ENCODE measurements around the gene TYSND1.
"Not testable (repeated sequence)": the region's sequence is repeated elsewhere in the genome, so short reads cannot be mapped to it uniquely, and the experiment has no call there.

Gene TYSND1

DNA sequence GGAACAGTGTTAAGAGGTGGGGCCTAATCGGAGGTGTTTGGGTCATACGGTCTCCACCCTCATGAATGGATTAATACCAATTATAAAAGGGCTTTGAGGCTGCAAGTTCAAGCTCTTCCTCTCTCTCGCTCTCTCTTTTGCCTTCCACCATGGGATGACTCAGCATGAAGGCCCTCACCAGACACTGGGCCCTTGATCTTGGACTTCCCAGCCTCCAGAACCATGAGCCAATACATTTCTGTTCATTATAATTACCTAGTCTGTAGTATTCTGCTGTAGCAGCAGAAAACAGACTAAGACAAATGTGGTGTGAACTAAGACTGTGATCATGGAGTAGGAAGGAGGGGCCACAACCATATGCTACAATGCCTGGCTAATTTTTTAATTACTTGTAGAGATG, 21.6 kb downstream of the TYSND1 start:
- H3K36me3 ChIP-seq (ENCODE audit: control insufficient read depth, insufficient read depth, low read length), result peaks cover 6% of the 10 kb centered on the region
- H3K4me3 ChIP-seq (ENCODE audit: low read length), result no peak overlapping the region
- H3K27ac ChIP-seq (ENCODE audit: low read depth, low read length), result no peak overlapping the region
- H3K9ac ChIP-seq (ENCODE audit: low read length), result no peak overlapping the region
- no peaks in the 10 kb centered on the region for H3K4me1 ChIP-seq (ENCODE audit: control insufficient read depth, insufficient read depth, low read length)
- no peaks in the 10 kb centered on the region for H3K27me3 ChIP-seq (ENCODE audit: control insufficient read depth, insufficient read depth, low read length)

- no peak overlapping the region for H3K27ac ChIP-seq (ENCODE audit: low read depth, low read length)
- H3K27me3 ChIP-seq (ENCODE audit: control insufficient read depth, insufficient read depth, low read length), result no peaks in the 10 kb centered on the region
- H3K9ac ChIP-seq (ENCODE audit: low read length), result no peak overlapping the region
- H3K36me3 ChIP-seq (ENCODE audit: control insufficient read depth, insufficient read depth, low read length), result peaks cover 10% of the 10 kb centered on the region
- no peak overlapping the region for H3K4me3 ChIP-seq (ENCODE audit: low read length)
- H3K4me1 ChIP-seq (ENCODE audit: control insufficient read depth, insufficient read depth, low read length), result no peaks in the 10 kb centered on the region
These were observed 22.1 kb downstream of the TYSND1 start for GRCh38 chr10:70124415-70124814.

- no peaks in the 10 kb centered on the region for H3K27me3 ChIP-seq (ENCODE audit: control insufficient read depth, insufficient read depth, low read length)
- peaks cover 10% of the 10 kb centered on the region for H3K36me3 ChIP-seq (ENCODE audit: control insufficient read depth, insufficient read depth, low read length)
- H3K9ac ChIP-seq (ENCODE audit: low read length), result no peak overlapping the region
- no peaks in the 10 kb centered on the region for H3K4me1 ChIP-seq (ENCODE audit: control insufficient read depth, insufficient read depth, low read length)
- no peak overlapping the region for H3K4me3 ChIP-seq (ENCODE audit: low read length)
- H3K27ac ChIP-seq (ENCODE audit: low read depth, low read length), result no peak overlapping the region
These were observed 22.7 kb downstream of the TYSND1 start for GRCh38 chr10:70123817-70124216.

GRCh38 chr10:70123166-70123565, 23.3 kb downstream of the TYSND1 start:
- not testable (repeated sequence) for H3K4me1 ChIP-seq (ENCODE audit: control insufficient read depth, insufficient read depth, low read length); H3K4me3 ChIP-seq (ENCODE audit: low read length); H3K27me3 ChIP-seq (ENCODE audit: control insufficient read depth, insufficient read depth, low read length); H3K9ac ChIP-seq (ENCODE audit: low read length); H3K27ac ChIP-seq (ENCODE audit: low read depth, low read length)
- peaks cover 10% of the 10 kb centered on the region for H3K36me3 ChIP-seq (ENCODE audit: control insufficient read depth, insufficient read depth, low read length)

DNA sequence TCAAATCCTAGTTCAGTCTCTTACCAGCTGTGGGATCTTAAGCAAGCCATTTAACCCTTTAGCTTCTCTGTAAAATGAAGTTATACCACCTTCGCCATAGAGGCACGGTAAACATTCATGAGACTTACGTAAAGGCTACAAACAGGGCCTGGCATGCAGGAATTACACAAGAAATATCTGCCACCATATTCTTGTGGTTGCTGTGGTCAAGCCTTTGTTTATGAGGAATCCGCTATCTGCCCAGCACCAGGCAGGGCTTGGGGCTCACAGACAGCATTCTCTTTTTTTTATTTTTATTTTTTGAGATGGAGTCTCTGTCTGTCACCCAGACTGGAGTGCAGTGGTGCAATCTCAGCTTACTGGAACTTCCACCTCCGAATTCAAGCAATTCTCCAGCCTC, 23.8 kb downstream of the TYSND1 start:
- Histone ChIP-seq H3K4me3 (ENCODE audit: low read length) (no peak overlapping the region), H3K27ac (ENCODE audit: low read depth, low read length) (no peak overlapping the region), H3K4me1 (ENCODE audit: control insufficient read depth, insufficient read depth, low read length) (no peaks in the 10 kb centered on the region), H3K36me3 (ENCODE audit: control insufficient read depth, insufficient read depth, low read length) (peaks cover 10% of the 10 kb centered on the region), H3K9ac (ENCODE audit: low read length) (no peak overlapping the region), H3K27me3 (ENCODE audit: control insufficient read depth, insufficient read depth, low read length) (no peaks in the 10 kb centered on the region)

DNA sequence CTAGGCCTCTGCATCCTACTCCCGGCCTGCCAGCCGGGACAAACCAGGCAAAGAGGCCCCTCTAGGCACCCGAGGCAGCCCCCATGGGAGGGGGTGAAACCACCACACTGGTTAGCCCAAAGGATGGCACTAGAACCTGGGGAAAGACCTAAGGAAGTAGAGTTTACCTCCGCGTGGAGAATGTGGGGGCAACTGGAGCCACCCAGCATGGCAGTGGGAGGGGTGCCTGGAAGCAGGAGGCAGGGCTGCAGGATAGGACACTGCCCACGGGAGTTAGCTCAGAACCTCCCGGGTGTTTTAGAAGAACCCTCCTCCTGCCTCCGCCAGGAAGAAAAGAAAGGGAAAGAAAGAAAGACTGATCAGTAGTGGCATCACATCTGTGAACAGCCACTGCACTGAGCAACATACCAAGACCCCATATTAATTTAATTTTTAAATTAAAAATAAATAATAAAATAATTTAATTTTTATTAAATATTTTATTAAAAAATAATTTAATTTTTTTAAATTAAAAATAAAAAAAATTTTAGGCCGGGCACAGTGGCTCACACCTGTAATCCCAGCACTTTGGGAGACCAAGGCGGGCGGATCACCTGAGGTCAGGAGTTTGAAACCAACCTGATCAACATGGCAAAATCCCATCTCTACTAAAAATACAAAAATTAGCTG, 25.1 kb downstream of the TYSND1 start:
- no peak overlapping the region for H3K9ac ChIP-seq (ENCODE audit: low read length)

GRCh38 chr10:70120417-70120816, 26.1 kb downstream of the TYSND1 start:
- H3K4me3 ChIP-seq (ENCODE audit: low read length), result no peak overlapping the region
- H3K27me3 ChIP-seq (ENCODE audit: control insufficient read depth, insufficient read depth, low read length), result no peaks in the 10 kb centered on the region
- H3K4me1 ChIP-seq (ENCODE audit: control insufficient read depth, insufficient read depth, low read length), result no peaks in the 10 kb centered on the region
- peaks cover 13% of the 10 kb centered on the region for H3K36me3 ChIP-seq (ENCODE audit: control insufficient read depth, insufficient read depth, low read length)
- no peak overlapping the region for H3K9ac ChIP-seq (ENCODE audit: low read length)
- no peak overlapping the region for H3K27ac ChIP-seq (ENCODE audit: low read depth, low read length)

More for the DNA sequence above, 25.1 kb downstream of the TYSND1 start:
- H3K4me1 ChIP-seq (ENCODE audit: control insufficient read depth, insufficient read depth, low read length), result no peaks in the 10 kb centered on the region
- H3K4me3 ChIP-seq (ENCODE audit: low read length), result no peak overlapping the region
- H3K36me3 ChIP-seq (ENCODE audit: control insufficient read depth, insufficient read depth, low read length), result peaks cover 13% of the 10 kb centered on the region
- no peak overlapping the region for H3K27ac ChIP-seq (ENCODE audit: low read depth, low read length)
- H3K27me3 ChIP-seq (ENCODE audit: control insufficient read depth, insufficient read depth, low read length), result no peaks in the 10 kb centered on the region

DNA sequence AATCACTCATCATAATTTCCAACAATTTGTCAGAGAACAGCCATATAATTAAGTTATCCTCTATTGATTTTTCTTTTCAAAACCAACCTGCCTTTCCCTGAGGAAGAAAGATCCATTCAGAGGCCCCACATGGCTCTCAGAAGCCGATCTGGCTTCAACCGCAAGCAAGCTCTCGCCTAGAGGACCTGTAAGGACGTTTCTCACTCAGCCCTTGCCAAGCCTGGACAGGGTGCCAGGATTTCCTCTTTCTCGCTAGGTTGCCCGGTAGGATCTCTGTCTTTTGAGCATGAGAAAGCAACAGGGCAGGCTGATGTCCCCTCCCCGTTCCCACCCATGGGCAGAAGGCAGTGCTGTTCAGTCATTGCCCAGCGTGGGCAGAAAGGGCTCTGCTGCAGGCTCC, 26.9 kb downstream of the TYSND1 start:
- H3K4me3 ChIP-seq (ENCODE audit: low read length), result no peak overlapping the region
- no peak overlapping the region for H3K27ac ChIP-seq (ENCODE audit: low read depth, low read length)
- no peaks in the 10 kb centered on the region for H3K4me1 ChIP-seq (ENCODE audit: control insufficient read depth, insufficient read depth, low read length)
- peaks cover 19% of the 10 kb centered on the region for H3K36me3 ChIP-seq (ENCODE audit: control insufficient read depth, insufficient read depth, low read length)
- no peaks in the 10 kb centered on the region for H3K27me3 ChIP-seq (ENCODE audit: control insufficient read depth, insufficient read depth, low read length)
- no peak overlapping the region for H3K9ac ChIP-seq (ENCODE audit: low read length)

GRCh38 chr10:70119197-70119596, 27.3 kb downstream of the TYSND1 start:
- Histone ChIP-seq H3K9ac (ENCODE audit: low read length) (no peak overlapping the region), H3K27me3 (ENCODE audit: control insufficient read depth, insufficient read depth, low read length) (no peaks in the 10 kb centered on the region), H3K27ac (ENCODE audit: low read depth, low read length) (no peak overlapping the region), H3K4me3 (ENCODE audit: low read length) (no peak overlapping the region), H3K4me1 (ENCODE audit: control insufficient read depth, insufficient read depth, low read length) (no peaks in the 10 kb centered on the region), H3K36me3 (ENCODE audit: control insufficient read depth, insufficient read depth, low read length) (peaks cover 21% of the 10 kb centered on the region)

DNA sequence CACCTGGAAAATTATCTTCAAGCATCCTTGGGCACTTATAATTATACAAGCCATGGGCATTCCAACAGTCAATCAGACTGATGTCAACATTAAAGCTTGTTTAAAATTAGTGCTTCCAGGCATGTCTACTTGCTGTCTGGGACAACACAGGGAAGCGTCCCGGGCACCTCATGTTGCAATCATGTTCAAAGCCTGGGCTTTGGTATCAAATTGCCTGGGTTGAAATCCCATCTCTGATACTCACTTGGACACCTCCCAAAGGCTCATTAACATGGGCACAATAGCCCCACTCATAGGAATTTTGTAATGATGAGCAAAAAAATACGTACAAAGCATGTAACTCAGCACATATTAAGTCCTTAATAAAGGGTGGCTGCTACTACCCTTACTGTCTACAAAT, 28.3 kb downstream of the TYSND1 start:
- H3K9ac ChIP-seq (ENCODE audit: low read length), result no peak overlapping the region
- H3K4me3 ChIP-seq (ENCODE audit: low read length), result no peak overlapping the region
- peaks cover 22% of the 10 kb centered on the region for H3K36me3 ChIP-seq (ENCODE audit: control insufficient read depth, insufficient read depth, low read length)
- no peaks in the 10 kb centered on the region for H3K4me1 ChIP-seq (ENCODE audit: control insufficient read depth, insufficient read depth, low read length)
- H3K27ac ChIP-seq (ENCODE audit: low read depth, low read length), result no peak overlapping the region
- H3K27me3 ChIP-seq (ENCODE audit: control insufficient read depth, insufficient read depth, low read length), result no peaks in the 10 kb centered on the region

DNA sequence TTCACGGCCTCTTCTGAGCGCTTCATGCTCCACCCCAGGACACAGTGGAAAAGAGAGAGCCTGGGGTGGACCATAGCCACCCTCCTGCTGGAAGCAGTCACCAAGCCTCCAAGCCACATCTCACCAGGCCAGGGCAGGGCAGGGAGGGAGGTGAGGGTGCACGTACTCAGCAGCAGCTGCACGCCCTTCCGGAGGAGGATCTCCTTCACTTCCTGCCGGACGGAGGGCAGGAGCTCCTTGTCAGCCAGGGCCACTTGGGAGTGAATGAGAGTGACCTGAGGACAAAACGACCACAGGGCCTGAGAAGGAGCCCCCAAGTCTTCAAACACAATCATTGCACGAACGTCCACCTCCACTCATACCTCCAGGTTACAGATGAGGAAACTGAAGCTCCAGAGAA, 28.9 kb downstream of the TYSND1 start:
- Histone ChIP-seq H3K9ac (ENCODE audit: low read length) (no peak overlapping the region), H3K27ac (ENCODE audit: low read depth, low read length) (no peak overlapping the region), H3K27me3 (ENCODE audit: control insufficient read depth, insufficient read depth, low read length) (no peaks in the 10 kb centered on the region), H3K4me3 (ENCODE audit: low read length) (no peak overlapping the region), H3K4me1 (ENCODE audit: control insufficient read depth, insufficient read depth, low read length) (no peaks in the 10 kb centered on the region), H3K36me3 (ENCODE audit: control insufficient read depth, insufficient read depth, low read length) (peaks cover 26% of the 10 kb centered on the region)

DNA sequence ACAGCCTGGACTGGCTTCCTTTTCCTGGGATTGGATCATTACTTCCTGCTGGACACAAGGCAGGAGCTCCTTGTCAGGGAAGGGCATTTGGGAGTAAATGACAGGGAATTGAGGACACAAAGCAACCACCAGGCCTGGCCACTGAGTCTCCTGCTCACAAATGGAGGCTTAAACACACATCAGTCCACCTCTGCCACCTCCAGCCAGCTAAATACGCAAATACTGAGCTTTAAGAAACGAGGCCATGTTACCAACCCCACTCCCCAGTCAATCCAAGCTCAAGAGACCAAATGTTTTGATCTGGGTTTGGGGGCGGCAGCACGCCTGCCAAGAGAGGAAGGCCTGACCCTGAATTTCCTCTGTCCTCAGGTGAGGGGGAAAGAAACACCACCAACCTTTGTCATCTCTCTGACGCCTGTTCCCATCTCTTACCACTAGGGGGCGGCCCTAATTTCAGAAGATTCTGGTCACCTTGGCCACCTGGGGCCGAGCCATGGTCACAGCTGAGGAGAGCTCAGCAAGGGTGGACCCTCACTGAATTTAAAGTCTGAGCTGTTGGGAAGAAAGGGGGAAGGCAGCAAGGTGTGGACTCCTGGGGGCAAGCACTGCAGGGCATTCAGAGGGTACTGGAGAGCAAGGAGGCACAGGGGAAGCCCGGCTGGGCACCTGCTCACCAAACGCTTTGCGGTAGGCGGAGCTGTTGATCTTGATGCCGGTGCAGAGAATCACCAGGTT, 30.4 kb downstream of the TYSND1 start:
- Histone ChIP-seq H3K36me3 (ENCODE audit: control insufficient read depth, insufficient read depth, low read length) (peaks cover 30% of the 10 kb centered on the region), H3K4me3 (ENCODE audit: low read length) (no peak overlapping the region), H3K27ac (ENCODE audit: low read depth, low read length) (no peak overlapping the region)

DNA sequence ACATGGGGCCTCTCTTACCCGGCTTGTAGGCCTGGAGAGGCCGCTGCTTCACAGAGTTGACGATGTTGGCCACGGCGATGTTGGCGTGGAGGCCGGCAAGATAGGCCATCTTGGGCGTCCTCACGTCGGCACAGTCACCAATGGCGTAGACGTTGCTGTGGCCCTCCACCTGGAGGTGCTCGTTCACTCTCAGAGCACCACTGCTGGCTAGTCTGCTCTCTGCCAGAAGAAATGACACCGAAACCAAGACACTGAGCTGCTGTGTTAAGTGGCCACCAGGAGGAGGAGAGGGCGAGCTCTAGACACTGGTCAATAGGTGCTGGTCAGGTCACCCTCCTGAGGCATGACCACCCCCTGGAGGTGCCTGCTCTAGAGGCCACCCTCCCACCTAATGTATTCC, 31.6 kb downstream of the TYSND1 start:
- Histone ChIP-seq H3K4me3 (ENCODE audit: low read length) (no peak overlapping the region), H3K27me3 (ENCODE audit: control insufficient read depth, insufficient read depth, low read length) (no peaks in the 10 kb centered on the region), H3K27ac (ENCODE audit: low read depth, low read length) (no peak overlapping the region), H3K36me3 (ENCODE audit: control insufficient read depth, insufficient read depth, low read length) (peaks cover 26% of the 10 kb centered on the region), H3K9ac (ENCODE audit: low read length) (no peak overlapping the region), H3K4me1 (ENCODE audit: control insufficient read depth, insufficient read depth, low read length) (no peaks in the 10 kb centered on the region)

More for the DNA sequence above, 30.4 kb downstream of the TYSND1 start:
- Histone ChIP-seq H3K9ac (ENCODE audit: low read length) (no peak overlapping the region), H3K4me1 (ENCODE audit: control insufficient read depth, insufficient read depth, low read length) (no peaks in the 10 kb centered on the region), H3K27me3 (ENCODE audit: control insufficient read depth, insufficient read depth, low read length) (no peaks in the 10 kb centered on the region)

Data from rectal smooth muscle tissue (tissue), 1 donor.